Esophagus muscularis mucosa (tissue), 4 donors: ENCODE results near the gene TBC1D17. TPM values are rescaled to one million over a fixed set of nuclear protein-coding genes. Genes with fewer than 3 reads are reported as not detected.

Experiments
- DNase-seq: peaks from one replicate; pipeline ENCODE4 v3.0.0-alpha.2; 2017; ENCODE audit errors: extremely low spot score
- H3K27ac ChIP-seq, 4 donors: fragments of 200-600 bp; sonication (generic); replicated peaks in 1 of 4; 1 replicate in 3 of 4; 2 replicates in 1 of 4; pipeline ENCODE4 v1.5.1; 2016 to 2019; ENCODE audit warnings: mild to moderate bottlenecking in 1 of 4
- H3K27me3 ChIP-seq, 4 donors: fragments of 200-600 bp; sonication (generic); one replicate each; pipeline versions ENCODE4 v1.5.1 to v1.6.0; 2016 to 2019
- H3K36me3 ChIP-seq, 4 donors: fragments of 200-600 bp; sonication (generic); one replicate each; pipeline ENCODE4 v1.5.1; 2016 to 2019
- H3K4me1 ChIP-seq, 4 donors: fragments of 200-600 bp; sonication (generic); one replicate each; pipeline ENCODE4 v1.5.1; 2016 to 2019
- H3K4me3 ChIP-seq, 4 donors: fragments of 200-600 bp; sonication (generic); 1 replicate in 2 of 4; 2 replicates in 2 of 4; pipeline ENCODE4 v1.5.1; 2016 to 2019; ENCODE audit warnings: mild to moderate bottlenecking in 4 of 4, moderate library complexity in 1 of 4
- H3K9me3 ChIP-seq, 4 donors: fragments of 200-600 bp; sonication (generic); 1 replicate in 3 of 4; 2 replicates in 1 of 4; pipeline ENCODE4 v1.5.1; 2016 to 2019
- EP300 ChIP-seq: sonication (generic); formaldehyde crosslinking; IDR thresholded peaks from one replicate; pipeline ENCODE4 v1.6.1; 2017; ENCODE audit warnings: antibody characterized with exemption
- POLR2A ChIP-seq: fragments of 450-650 bp; IDR thresholded peaks from one replicate; pipeline ENCODE4 v1.6.1; 2017; ENCODE audit warnings: antibody characterized with exemption, moderate library complexity, mild to moderate bottlenecking, low read depth
- POLR2AphosphoS5 ChIP-seq, 2 donors: sonication (generic); formaldehyde crosslinking; IDR thresholded peaks; one replicate each; pipeline ENCODE4 v1.6.1; 2017; ENCODE audit warnings: antibody characterized with exemption in 2 of 2
- WGBS: methylation state at CpG from one replicate; pipeline ENCODE4 v1.1.5; 2018; 5-methylcytosine and 5-hydroxymethylcytosine counted together
- intact Hi-C: fragments of 100-400 bp; cut with DNase I; formaldehyde crosslinking; loops from one replicate; pipeline ENCODE4 v1.15.1; 2023
- total RNA-seq, 4 donors: library from RNA; depleted of rRNA; stranded (reverse); fragments of >200 nt; gene quantifications; one replicate each; pipeline versions ENCODE4 v1.1.0 to v1.2.1, GENCODE V29; 2016
- TF ChIP-seq, protein P1 (sequence below), 3 experiments: fragments of 200-600 bp in 2 of 3; fragments of 450-650 bp in 1 of 3; sonication (generic) in 2 of 3; IDR thresholded peaks; one replicate each; pipeline ENCODE4 v1.5.1; 2017 to 2019; ENCODE audit warnings: antibody characterized with exemption in 3 of 3, mild to moderate bottlenecking in 2 of 3, moderate library complexity in 1 of 3

Gene TBC1D17
- total RNA-seq, 4 donors from 2014 or later = 35.1 to 60.9 (median 44.0) TPM

- intact Hi-C loops = no loop called here
Observed at GRCh38 chr19:49836176-49837008, 41.1 kb upstream of the TBC1D17 start.

GRCh38 chr19:49837009-49837310 lies 40.5 kb upstream of the TBC1D17 start:
- intact Hi-C loops = no loop called here
- WGBS = 97% methylated on average over 5 of the region's 5 CpGs

More at GRCh38 chr19:49836176-49837008, 41.1 kb upstream of the TBC1D17 start:
- H3K9me3 ChIP-seq = no peaks in the 10 kb centered on the region
- no peak overlapping the region for H3K4me3 ChIP-seq
- WGBS = 95% methylated on average over 12 of the region's 20 CpGs
- H3K36me3 ChIP-seq = peaks cover 52 to 90% (median 88%) of the 10 kb centered on the region in 4 donors
- no peak overlapping the region for H3K27ac ChIP-seq
- TF ChIP-seq EP300 = no peak
- TF ChIP-seq POLR2AphosphoS5 (IDR thresholded peaks at IDR 0.05) = no peak
- TF ChIP-seq POLR2A = no peak
- TF ChIP-seq, protein P1, sequence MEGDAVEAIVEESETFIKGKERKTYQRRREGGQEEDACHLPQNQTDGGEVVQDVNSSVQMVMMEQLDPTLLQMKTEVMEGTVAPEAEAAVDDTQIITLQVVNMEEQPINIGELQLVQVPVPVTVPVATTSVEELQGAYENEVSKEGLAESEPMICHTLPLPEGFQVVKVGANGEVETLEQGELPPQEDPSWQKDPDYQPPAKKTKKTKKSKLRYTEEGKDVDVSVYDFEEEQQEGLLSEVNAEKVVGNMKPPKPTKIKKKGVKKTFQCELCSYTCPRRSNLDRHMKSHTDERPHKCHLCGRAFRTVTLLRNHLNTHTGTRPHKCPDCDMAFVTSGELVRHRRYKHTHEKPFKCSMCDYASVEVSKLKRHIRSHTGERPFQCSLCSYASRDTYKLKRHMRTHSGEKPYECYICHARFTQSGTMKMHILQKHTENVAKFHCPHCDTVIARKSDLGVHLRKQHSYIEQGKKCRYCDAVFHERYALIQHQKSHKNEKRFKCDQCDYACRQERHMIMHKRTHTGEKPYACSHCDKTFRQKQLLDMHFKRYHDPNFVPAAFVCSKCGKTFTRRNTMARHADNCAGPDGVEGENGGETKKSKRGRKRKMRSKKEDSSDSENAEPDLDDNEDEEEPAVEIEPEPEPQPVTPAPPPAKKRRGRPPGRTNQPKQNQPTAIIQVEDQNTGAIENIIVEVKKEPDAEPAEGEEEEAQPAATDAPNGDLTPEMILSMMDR (IDR thresholded peaks at IDR 0.05) = no peak
- no peaks in the 10 kb centered on the region for H3K27me3 ChIP-seq
- no peak for DNase-seq
- H3K4me1 ChIP-seq = no peaks in the 10 kb centered on the region

GRCh38 chr19:49837425-49837824 lies 40.1 kb upstream of the TBC1D17 start:
- Histone ChIP-seq H3K27me3 (no peaks in the 10 kb centered on the region), H3K4me1 (no peaks in the 10 kb centered on the region), H3K36me3 (peaks cover 43 to 80% (median 78%) of the 10 kb centered on the region in 4 donors), H3K27ac (no peak overlapping the region), H3K4me3 (no peak overlapping the region), H3K9me3 (no peaks in the 10 kb centered on the region)
- DNase-seq = no peak
- 95% methylated on average over 9 of the region's 9 CpGs for WGBS
- TF ChIP-seq, protein P1 (IDR thresholded peaks at IDR 0.05) = no peak
- TF ChIP-seq POLR2A (no peak), POLR2AphosphoS5 (IDR thresholded peaks at IDR 0.05) (no peak), EP300 (no peak)
- intact Hi-C loops = no loop called here

More at GRCh38 chr19:49837009-49837310, 40.5 kb upstream of the TBC1D17 start:
- Histone ChIP-seq H3K27ac (no peak overlapping the region), H3K9me3 (no peaks in the 10 kb centered on the region), H3K4me3 (no peak overlapping the region), H3K36me3 (peaks cover 48 to 85% (median 82%) of the 10 kb centered on the region in 4 donors), H3K27me3 (no peaks in the 10 kb centered on the region), H3K4me1 (no peaks in the 10 kb centered on the region)
- DNase-seq = no peak
- TF ChIP-seq, protein P1 (IDR thresholded peaks at IDR 0.05) = no peak
- TF ChIP-seq POLR2A = no peak
- TF ChIP-seq POLR2AphosphoS5 (IDR thresholded peaks at IDR 0.05) = no peak
- no peak for TF ChIP-seq EP300

DNA sequence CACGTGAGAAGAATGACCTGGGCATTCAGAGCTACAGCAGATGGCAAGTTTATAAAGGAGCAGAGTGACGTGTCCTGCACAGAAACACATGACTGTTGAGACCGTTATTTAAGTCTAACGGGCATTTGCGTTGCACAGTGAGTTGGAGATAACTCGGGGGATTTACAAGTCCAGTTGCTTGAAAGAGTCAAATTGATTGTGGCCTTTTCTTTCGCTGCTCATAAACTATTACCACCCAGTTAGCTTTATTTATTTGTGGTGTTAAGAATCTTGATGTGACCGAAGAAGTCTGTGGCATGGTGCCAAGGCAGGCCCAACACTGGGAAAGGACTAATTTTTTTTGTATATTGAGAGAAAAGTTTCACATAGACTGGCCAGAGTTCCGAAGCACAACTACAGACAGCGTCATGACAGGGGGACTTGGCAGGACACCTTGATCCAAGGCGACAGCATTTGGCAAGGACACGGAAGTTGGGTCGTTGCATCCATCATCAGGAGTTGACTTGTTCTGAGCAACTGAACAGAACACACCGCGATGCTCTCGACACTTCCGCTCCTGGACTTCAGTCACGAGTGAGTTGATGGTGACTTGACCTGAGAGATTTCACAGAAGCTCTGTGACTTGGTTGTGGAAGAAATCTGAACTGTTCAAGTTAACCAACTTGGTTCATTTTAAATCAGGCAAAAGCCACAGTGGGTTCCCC lies 38.5 kb upstream of the TBC1D17 start:
- no peak for DNase-seq
- Histone ChIP-seq H3K4me3 (no peak overlapping the region), H3K4me1 (no peaks in the 10 kb centered on the region), H3K27ac (no peak overlapping the region), H3K27me3 (no peaks in the 10 kb centered on the region), H3K36me3 (peaks cover 27 to 64% (median 62%) of the 10 kb centered on the region in 4 donors), H3K9me3 (no peaks in the 10 kb centered on the region)
- 90% methylated on average over 18 of the region's 18 CpGs for WGBS
- intact Hi-C loops = no loop called here
- no peak for TF ChIP-seq POLR2AphosphoS5 (IDR thresholded peaks at IDR 0.05)
- TF ChIP-seq EP300 = no peak
- TF ChIP-seq POLR2A = no peak
- TF ChIP-seq, protein P1 (IDR thresholded peaks at IDR 0.05) = no peak
